ENCODE measurements around the gene RASGEF1C.
"Not testable (repeated sequence)": the region's sequence is repeated elsewhere in the genome, so short reads cannot be mapped to it uniquely, and the experiment has no call there.

Gene RASGEF1C

DNA sequence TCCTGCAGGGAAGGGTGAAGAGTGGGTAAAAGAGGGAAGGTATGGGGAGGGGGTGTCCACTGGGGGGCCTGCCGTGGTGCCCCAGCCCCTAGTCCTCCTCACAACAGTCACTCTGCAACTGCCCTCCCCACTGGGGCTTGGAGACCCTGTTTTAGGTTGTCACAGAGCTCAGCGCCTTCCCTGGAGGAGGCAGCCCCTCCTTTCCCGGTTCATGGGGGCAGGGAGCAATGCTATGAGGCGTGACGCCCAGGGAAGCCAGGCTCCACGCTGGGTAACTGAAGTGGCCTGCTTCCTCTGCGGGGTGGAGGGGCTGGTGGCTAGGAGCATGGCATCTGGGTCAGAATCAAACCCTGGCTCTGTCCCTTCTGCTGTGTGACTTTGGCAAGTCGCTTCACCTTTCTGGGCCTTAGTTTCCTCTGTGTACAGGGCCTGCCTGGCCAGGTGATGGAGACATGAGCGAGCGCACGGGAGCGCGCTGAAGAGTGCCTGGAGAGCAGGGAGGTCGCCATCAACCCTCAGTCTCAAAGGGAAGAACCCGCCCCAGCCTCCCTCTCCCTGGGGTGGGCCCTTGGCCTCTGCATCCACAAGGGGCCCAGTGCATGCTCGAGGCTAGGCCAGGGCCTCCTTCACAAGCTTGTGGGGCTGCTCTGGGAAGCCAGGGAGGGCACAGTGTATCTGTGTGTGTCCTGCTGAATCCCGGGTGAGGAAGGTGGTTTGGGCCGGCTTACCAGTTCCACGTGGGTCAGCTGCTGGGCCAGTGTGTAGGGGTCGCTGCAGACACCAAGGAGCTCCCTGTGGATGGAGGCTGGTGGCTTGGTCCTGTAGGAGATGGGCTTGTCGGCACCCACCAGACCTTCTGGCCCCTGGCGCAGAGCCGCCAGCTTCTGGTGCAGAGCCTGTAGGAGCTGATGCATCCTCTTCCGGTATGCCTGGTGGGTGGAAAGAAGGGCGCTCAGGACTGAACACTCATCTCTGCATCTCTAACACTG lies 81.0 kb downstream of the RASGEF1C start:
- Histone ChIP-seq H3K36me3 (no peaks in the 10 kb centered on the region), H3K27ac (no peak overlapping the region), H3K27me3 (peaks cover 35% of the 10 kb centered on the region), H3K4me3 (ENCODE audit: low read depth in 1 of 2, low read length in 1 of 2) (no peak overlapping the region), H3K4me1 (ENCODE audit: control insufficient read depth in 1 of 2, insufficient read depth in 1 of 2, low read depth in 1 of 2, low read length in 1 of 2) (no peaks in the 10 kb centered on the region), H3K9me3 (no peaks in the 10 kb centered on the region)
- TF ChIP-seq, protein P1, sequence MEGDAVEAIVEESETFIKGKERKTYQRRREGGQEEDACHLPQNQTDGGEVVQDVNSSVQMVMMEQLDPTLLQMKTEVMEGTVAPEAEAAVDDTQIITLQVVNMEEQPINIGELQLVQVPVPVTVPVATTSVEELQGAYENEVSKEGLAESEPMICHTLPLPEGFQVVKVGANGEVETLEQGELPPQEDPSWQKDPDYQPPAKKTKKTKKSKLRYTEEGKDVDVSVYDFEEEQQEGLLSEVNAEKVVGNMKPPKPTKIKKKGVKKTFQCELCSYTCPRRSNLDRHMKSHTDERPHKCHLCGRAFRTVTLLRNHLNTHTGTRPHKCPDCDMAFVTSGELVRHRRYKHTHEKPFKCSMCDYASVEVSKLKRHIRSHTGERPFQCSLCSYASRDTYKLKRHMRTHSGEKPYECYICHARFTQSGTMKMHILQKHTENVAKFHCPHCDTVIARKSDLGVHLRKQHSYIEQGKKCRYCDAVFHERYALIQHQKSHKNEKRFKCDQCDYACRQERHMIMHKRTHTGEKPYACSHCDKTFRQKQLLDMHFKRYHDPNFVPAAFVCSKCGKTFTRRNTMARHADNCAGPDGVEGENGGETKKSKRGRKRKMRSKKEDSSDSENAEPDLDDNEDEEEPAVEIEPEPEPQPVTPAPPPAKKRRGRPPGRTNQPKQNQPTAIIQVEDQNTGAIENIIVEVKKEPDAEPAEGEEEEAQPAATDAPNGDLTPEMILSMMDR (IDR thresholded peaks at IDR 0.05): no peak

DNA sequence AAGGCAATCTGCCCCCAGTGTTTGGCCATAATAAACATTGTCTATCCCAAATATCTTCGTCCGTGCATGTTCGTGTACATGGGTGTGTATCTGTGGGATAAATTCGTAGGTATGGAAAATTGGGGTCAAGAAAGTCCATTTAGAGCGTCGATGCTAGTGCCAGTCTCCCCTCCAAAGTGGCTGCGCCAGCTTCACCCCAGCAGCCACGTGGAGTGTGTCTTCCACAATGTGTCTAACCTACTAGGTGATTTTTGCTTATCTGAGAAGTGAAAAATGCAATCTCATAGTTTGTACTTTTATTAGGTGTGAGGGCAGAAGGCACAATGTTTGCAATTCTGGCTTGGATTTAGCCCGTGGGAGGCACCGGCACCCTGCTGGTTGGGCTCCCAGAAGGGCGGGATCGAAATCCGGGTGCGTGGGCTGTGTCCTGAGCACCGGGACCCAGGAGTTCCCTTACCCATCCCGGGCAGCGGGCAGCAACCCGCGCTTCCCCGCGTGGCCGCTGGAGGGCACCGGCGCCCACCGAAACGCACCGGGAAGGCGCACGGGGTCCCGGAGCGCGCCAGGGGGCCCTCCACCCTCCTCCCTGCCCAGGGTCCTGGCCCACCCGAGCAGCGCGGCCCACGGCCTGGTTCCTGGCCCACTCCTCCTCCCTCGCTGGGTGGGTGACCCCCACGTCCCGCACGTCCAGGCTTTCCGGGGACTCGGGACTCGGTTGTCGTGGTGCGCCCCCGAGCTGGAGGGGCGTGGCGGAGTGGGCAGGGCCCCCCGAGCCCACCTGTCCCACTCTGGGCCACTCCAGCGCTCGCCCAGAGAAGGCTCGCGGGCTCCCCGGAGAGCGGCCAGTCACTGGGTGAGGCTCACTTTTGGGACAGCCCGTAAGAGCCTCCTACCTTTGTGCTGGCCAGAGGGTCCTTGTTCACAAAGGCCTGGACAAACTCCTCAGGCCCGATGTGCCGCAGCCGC lies 82.0 kb downstream of the RASGEF1C start:
- Histone ChIP-seq H3K36me3 (no peaks in the 10 kb centered on the region), H3K27ac (no peak overlapping the region), H3K4me3 (ENCODE audit: low read depth in 1 of 2, low read length in 1 of 2) (no peak overlapping the region), H3K27me3 (peaks cover 35% of the 10 kb centered on the region), H3K9me3 (no peaks in the 10 kb centered on the region), H3K4me1 (ENCODE audit: control insufficient read depth in 1 of 2, insufficient read depth in 1 of 2, low read depth in 1 of 2, low read length in 1 of 2) (no peaks in the 10 kb centered on the region)
- TF ChIP-seq, protein P1 (IDR thresholded peaks at IDR 0.05): peak; percentile 33

DNA sequence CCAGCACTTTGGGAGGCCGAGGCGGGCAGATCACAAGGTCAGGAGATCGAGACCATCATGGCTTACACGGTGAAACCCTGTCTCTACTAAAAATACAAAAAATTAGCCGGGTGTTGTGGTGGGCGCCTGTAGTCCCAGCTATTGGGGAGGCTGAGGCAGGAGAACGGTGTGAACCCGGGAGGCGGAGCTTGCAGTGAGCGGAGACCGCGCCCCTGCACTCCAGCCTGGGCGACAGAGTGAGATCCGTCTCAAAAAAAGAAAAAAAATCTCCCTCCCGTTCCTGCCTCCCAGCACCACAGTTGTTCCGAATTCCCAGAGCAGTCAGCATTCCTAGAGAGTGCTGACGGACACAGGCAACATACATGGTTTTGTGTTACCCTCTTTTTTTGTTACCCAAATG lies 82.9 kb downstream of the RASGEF1C start:
- not testable (repeated sequence) for H3K9me3 ChIP-seq; H3K4me1 ChIP-seq (ENCODE audit: control insufficient read depth in 1 of 2, insufficient read depth in 1 of 2, low read depth in 1 of 2, low read length in 1 of 2); H3K36me3 ChIP-seq; H3K4me3 ChIP-seq (ENCODE audit: low read depth in 1 of 2, low read length in 1 of 2); H3K27ac ChIP-seq
- H3K27me3 ChIP-seq: peaks cover 35% of the 10 kb centered on the region

DNA sequence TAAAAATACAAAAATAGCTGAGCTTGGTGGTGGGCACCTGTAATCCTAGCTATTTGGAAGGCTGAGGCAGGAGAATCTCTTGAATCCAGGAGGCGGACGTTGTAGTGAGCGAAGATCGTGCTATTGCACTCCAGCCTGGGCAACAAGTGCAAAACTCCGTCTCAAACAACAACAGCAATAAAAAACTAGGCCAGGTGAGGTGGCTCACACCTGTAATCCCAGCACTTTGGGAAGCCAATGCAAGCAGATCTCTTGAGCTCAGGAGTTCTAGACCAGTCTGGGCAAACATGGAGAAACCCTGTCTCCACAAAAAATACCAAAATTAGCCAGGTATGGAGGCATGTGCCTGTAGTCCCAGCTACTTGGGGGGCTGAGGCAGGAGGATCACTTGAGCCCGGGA lies 84.3 kb downstream of the RASGEF1C start:
- not testable (repeated sequence) for H3K27ac ChIP-seq; H3K4me1 ChIP-seq (ENCODE audit: control insufficient read depth in 1 of 2, insufficient read depth in 1 of 2, low read depth in 1 of 2, low read length in 1 of 2); H3K4me3 ChIP-seq (ENCODE audit: low read depth in 1 of 2, low read length in 1 of 2); H3K9me3 ChIP-seq; H3K36me3 ChIP-seq
- H3K27me3 ChIP-seq: peaks cover 35% of the 10 kb centered on the region

DNA sequence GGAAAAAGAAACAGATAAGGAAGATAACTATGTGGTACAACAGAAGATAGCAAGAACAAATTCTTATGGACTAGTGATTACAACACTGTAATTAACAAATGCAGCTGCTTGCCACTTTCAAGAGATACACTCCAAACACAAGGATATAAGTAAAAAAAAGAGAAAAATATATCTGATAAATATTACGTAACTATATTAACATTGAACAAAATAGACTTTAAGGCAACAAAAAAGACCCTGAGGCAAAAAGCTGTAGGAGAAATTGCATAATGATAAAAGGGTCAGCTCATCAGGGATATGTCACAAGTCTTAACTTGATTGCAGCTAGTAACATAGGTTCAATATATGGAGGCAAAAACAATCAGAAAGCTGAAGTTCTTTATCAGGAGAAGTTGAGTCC lies 86.1 kb downstream of the RASGEF1C start:
- Histone ChIP-seq H3K4me1 (ENCODE audit: control insufficient read depth in 1 of 2, insufficient read depth in 1 of 2, low read depth in 1 of 2, low read length in 1 of 2) (no peaks in the 10 kb centered on the region), H3K27ac (no peak overlapping the region), H3K36me3 (no peaks in the 10 kb centered on the region), H3K4me3 (ENCODE audit: low read depth in 1 of 2, low read length in 1 of 2) (no peak overlapping the region), H3K27me3 (peaks cover 35% of the 10 kb centered on the region), H3K9me3 (no peaks in the 10 kb centered on the region)
- TF ChIP-seq, protein P1 (IDR thresholded peaks at IDR 0.05): no peak

DNA sequence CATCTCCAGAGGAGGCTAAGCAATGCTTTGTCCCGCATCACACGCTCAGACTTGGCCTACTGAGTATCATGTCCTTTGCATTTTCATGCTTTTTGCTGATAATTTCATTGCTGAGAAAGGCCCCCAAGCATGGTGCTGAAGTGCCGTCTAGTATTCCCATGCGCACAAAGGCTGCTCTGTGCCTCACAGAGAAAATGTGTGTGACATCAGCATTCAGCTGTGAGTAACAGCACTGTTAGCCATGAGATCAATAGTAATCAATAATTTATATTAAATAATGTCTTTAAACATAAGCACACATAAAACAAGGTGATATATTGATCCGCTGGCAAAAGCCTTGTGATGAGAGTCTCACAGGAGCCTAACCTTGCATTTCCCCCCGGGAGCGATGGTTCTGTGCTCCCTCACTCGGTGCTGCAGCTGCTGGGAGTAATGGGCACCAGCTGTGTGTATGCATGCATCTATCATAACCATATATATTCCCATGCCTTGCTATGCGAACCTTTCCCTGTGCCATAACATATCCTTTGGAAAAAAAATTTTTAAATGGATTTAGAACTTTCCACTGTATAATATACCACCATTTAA lies 87.1 kb downstream of the RASGEF1C start:
- Histone ChIP-seq H3K27me3 (peaks cover 28% of the 10 kb centered on the region), H3K36me3 (no peaks in the 10 kb centered on the region), H3K4me3 (ENCODE audit: low read depth in 1 of 2, low read length in 1 of 2) (no peak overlapping the region), H3K9me3 (no peaks in the 10 kb centered on the region), H3K4me1 (ENCODE audit: control insufficient read depth in 1 of 2, insufficient read depth in 1 of 2, low read depth in 1 of 2, low read length in 1 of 2) (no peaks in the 10 kb centered on the region), H3K27ac (no peak overlapping the region)
- TF ChIP-seq, protein P1 (IDR thresholded peaks at IDR 0.05): no peak
